ENCODE measurements around the gene UBE2N.

Gene UBE2N

DNA sequence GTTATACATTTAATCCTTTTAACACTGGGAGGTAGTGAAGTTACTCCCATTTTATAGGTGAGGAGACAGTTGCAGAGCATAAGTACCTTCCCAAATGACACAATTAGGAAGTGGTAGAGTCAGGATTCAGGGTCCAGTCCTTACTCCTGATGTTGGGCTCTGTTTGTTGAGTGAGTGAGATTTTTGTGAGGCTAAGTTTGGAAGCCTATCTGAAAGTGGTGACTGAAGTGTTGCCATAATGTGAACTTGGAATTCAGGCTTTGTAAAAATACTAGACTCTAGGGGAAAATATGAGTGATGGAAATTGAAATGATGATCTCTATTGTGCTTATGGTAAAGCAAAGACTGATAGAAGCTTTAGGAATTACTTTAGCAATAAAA, 61.8 kb downstream of the UBE2N start:
- TF ChIP-seq, protein P1, sequence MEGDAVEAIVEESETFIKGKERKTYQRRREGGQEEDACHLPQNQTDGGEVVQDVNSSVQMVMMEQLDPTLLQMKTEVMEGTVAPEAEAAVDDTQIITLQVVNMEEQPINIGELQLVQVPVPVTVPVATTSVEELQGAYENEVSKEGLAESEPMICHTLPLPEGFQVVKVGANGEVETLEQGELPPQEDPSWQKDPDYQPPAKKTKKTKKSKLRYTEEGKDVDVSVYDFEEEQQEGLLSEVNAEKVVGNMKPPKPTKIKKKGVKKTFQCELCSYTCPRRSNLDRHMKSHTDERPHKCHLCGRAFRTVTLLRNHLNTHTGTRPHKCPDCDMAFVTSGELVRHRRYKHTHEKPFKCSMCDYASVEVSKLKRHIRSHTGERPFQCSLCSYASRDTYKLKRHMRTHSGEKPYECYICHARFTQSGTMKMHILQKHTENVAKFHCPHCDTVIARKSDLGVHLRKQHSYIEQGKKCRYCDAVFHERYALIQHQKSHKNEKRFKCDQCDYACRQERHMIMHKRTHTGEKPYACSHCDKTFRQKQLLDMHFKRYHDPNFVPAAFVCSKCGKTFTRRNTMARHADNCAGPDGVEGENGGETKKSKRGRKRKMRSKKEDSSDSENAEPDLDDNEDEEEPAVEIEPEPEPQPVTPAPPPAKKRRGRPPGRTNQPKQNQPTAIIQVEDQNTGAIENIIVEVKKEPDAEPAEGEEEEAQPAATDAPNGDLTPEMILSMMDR (IDR thresholded peaks at IDR 0.05; ENCODE audit: borderline replicate concordance, control extremely low read depth, extremely low read depth, insufficient read depth, missing control alignments) = no peak
- in situ Hi-C loops (cut with MboI; ENCODE audit: low sequenced_read_pairs, unreplicated experiment) = loop anchor here (25.0 kb wide), 1 partner anchor 243 kb away; no protein-coding TSS in a partner anchor
- DNase-seq (ENCODE audit: low spot score) = no peak

DNA sequence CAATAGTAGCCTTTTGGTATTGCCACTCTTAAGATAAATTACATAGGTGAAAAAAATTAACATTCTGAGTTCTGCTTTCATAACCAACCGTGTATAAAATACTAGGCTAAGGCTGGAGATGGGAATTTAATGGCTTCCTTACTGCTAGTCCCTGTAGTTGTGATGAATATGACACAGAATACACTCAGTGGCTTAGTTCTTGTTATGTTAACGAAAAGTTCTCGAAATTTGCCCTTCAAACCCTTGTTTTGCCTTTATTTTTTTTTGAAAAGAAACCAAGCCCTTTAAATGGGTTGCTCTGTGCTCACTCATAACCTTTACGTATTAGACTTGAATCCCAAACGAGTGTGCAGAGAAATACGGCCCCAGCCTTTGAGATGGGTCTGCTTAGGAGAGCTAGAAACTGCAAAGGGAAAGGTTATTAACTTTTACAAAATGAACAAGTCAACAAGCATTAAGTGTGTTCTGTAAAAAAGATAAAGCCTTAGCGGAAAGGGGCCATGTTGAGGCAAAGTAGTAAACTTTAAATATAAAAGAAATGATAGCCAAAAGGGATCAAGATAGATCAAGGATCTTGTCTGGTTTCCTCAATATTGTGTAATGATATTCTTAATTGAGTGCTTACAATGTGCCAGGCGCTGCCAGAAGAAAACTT, 62.3 kb downstream of the UBE2N start:
- TF ChIP-seq, protein P1 (IDR thresholded peaks at IDR 0.05; ENCODE audit: borderline replicate concordance, control extremely low read depth, extremely low read depth, insufficient read depth, missing control alignments) = no peak
- in situ Hi-C loops (cut with MboI; ENCODE audit: low sequenced_read_pairs, unreplicated experiment) = loop anchor here (25.0 kb wide), 1 partner anchor 242 kb away; no protein-coding TSS in a partner anchor
- DNase-seq (ENCODE audit: low spot score) = no peak

DNA sequence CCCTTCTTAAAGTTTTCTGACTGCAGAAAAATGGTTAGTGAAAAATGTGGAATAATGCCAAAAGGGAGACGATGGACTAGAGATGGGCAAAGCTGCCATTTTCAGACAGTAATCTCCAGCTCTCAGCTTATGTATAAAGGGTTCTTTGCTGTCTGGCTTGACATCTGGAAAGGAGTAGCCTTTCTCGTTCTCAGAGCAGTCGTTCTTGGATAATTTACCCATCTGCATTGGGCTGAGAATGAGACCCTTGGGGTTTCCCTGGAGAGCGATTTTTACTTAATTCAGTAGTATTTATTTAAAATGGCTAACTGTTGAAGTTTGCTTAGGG, 62.8 kb downstream of the UBE2N start:
- in situ Hi-C loops (cut with MboI; ENCODE audit: low sequenced_read_pairs, unreplicated experiment) = loop anchor here (25.0 kb wide), 1 partner anchor 242 kb away; no protein-coding TSS in a partner anchor
- DNase-seq (ENCODE audit: low spot score) = no peak
- TF ChIP-seq, protein P1 (IDR thresholded peaks at IDR 0.05; ENCODE audit: borderline replicate concordance, control extremely low read depth, extremely low read depth, insufficient read depth, missing control alignments) = no peak

DNA sequence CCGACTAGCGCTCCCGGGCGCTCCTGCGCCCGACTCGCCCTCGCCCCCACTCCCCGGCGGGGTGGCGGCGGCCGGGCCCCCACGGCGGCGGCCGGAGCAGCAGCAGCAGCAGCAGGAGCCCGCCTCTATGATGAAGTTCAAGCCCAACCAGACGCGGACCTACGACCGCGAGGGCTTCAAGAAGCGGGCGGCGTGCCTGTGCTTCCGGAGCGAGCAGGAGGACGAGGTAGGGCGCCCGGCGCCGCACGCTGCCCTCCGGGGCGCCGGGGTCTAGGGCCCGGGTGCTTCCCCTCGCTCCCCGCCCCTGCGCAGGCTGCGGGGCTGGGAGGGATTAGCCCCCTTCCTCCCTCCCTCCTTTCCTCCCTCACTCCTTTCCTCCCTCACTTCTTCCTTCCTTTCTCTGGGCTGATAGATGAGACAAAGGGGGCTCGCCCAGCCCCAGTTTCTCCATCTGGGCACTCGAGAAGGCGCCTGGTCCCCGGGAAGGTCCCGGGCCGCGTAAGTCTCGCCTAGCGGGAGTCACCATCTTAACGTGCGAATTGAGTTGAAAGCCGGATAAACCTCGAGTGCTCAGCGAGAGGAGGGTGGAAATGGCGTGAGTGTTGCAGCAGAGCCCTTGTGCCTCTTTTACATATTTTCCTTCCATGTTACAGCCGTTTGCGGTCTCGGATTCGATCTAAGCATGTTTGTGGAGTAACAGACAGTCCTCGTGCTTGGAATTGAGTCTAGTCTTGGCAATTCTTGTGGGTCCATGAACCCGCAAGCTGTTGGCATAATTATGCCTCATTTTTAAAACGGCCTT, 63.4 kb downstream of the UBE2N start:
- DNase-seq (ENCODE audit: low spot score) = peak; percentile 69
- in situ Hi-C loops (cut with MboI; ENCODE audit: low sequenced_read_pairs, unreplicated experiment) = loop anchor here (25.0 kb wide), 1 partner anchor 241 kb away; no protein-coding TSS in a partner anchor

DNA sequence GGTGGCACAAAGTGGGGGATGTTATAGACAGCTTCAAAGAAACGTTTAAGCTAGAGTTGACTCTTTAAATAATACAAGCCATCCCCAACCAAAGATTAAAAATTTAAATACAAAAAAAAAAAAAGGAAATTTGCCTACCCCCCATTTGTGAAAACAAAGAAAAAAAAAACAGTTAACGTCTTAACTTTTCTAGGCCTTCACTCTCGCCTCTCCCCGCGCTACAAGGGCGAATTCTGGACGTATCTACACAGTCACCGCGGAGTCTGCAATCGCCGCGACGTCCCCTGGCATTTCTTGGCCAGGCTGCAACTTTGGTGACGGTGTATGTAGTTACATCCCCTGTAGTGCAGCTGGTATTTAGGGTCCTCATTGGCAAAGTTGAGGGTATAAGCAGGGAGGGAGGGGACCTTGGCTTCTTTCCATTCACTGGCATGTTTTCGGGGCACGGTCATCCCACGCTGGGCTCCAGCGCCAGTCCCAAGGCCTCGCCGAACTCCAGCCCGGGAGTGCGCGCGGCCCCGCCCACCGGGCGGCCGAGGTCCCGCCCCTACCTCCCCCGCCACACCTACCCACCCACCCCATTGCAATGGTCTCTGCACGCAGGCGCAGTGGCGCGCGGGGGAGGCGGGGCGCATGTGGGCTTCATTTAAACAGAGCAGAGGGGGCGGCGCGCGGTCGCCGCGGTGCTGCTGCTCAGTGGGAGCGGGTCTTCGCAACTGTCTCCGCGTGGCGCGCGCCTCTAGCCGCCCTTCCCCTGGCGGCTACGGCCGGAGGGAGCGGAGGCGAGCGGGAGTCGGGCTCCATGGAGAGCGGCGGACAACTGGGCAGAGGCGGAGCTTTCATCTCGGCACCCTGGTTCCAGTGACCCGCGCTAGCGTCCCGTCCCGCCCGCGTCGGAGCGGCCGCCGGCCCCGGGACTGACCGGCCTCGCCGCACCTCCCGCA, 64.2 kb downstream of the UBE2N start, which contains the start of gene NUDT4:
Gene NUDT4, plus strand, starts transcription at position 674 of the 944 bp plus-strand sequence. CDS start 398 bp downstream, outside the sequence.
- in situ Hi-C loops (cut with MboI; ENCODE audit: low sequenced_read_pairs, unreplicated experiment) = loop anchor here (25.0 kb wide), 1 partner anchor 240 kb away; no protein-coding TSS in a partner anchor
- peak; percentile 97 for DNase-seq (ENCODE audit: low spot score)
- TF ChIP-seq, protein P1 (IDR thresholded peaks at IDR 0.05; ENCODE audit: borderline replicate concordance, control extremely low read depth, extremely low read depth, insufficient read depth, missing control alignments) = no peak

DNA sequence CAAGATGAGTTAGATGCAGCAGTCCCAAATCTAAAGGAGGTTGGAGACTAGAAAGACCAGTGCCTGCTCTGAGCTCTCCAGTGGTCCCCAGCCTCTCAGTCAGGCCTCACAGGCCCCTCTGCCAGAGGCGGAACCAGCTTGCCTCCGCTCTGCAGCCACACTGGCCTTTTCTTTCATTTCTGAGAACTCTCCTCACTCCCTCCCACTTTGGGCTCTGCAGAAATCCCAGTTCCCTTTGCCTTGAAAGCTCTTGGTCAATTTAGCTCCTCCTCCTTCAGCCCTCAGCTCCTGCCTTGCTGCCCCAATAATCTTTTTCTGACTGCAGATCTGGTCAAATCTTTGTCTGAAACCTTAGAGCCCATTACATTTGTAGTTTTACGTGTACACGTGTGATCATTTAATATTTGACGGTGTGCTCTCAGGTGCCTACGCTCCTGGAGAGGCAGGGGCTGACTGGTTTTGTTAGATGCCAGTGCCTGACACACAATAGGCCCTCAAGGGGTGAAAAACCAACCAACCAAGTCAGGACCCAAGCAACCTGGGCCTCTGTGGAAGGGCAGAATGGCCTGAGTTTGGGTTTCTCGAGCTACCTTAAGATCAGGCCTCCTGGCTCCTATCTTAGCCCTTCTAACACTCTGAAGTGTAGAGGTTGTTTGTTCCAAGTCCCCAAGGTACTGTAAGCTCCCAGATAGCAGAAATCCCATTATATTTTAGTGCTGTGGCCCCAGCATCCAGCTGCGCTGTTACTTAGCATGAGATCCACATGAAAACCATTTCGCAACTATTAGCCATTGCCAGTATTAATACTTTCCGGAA, 65.1 kb downstream of the UBE2N start:
- no peak for DNase-seq (ENCODE audit: low spot score)
- TF ChIP-seq, protein P1 (IDR thresholded peaks at IDR 0.05; ENCODE audit: borderline replicate concordance, control extremely low read depth, extremely low read depth, insufficient read depth, missing control alignments) = no peak
- in situ Hi-C loops (cut with MboI; ENCODE audit: low sequenced_read_pairs, unreplicated experiment) = loop anchor here (25.0 kb wide), 1 partner anchor 239 kb away; no protein-coding TSS in a partner anchor

Measured in GM13976 (cell line).